Keratinocyte (primary cell): Measurements from ENCODE around the gene GCA. TPM values are rescaled to one million over a fixed set of nuclear protein-coding genes. Genes with fewer than 3 reads are reported as not detected.

Source experiments
- DNase-seq: peaks from one replicate; pipeline ENCODE4 v3.0.0-alpha.2; 2011; ENCODE audit warnings: low read depth, missing footprints, low spot score
- FAIRE-seq: peaks from 2 replicates; lab custom pipeline; 2011; peaks lifted over from hg19 to GRCh38; lab: Jason Lieb, UNC
- H2AFZ ChIP-seq: 2 replicates; pipeline ENCODE4 v1.6.0; 2012; ENCODE audit warnings: low read length, control low read depth, inconsistent platforms; ENCODE audit not compliant: control insufficient read depth
- H3K27ac ChIP-seq: 2 replicates; pipeline ENCODE4 v1.5.1; 2011; ENCODE audit warnings: low read length; ENCODE audit not compliant: control insufficient read depth, insufficient read depth
- H3K27me3 ChIP-seq: 3 replicates; pipeline ENCODE4 v1.6.0; 2011; ENCODE audit warnings: low read length; ENCODE audit not compliant: control insufficient read depth, insufficient read depth; ENCODE audit errors: extremely low read depth
- H3K36me3 ChIP-seq, 2 experiments: 2 replicates in 1 of 2; 3 replicates in 1 of 2; pipeline ENCODE4 v1.5.1; 2011; ENCODE audit warnings: low read length in 2 of 2, mild to moderate bottlenecking in 1 of 2; ENCODE audit not compliant: control insufficient read depth in 2 of 2, insufficient read depth in 2 of 2; ENCODE audit errors: extremely low read depth in 1 of 2
- H3K4me1 ChIP-seq: 3 replicates; pipeline ENCODE4 v1.5.1; 2011; ENCODE audit warnings: low read length; ENCODE audit not compliant: control insufficient read depth, insufficient read depth; ENCODE audit errors: extremely low read depth
- H3K4me2 ChIP-seq: 3 replicates; pipeline ENCODE4 v1.6.0; 2011; ENCODE audit warnings: low read depth, low read length; ENCODE audit not compliant: control insufficient read depth, insufficient read depth; ENCODE audit errors: extremely low read depth
- H3K4me3 ChIP-seq, 3 experiments: fragments of 200-600 bp in 1 of 3; sonication (generic) in 1 of 3; 2 replicates in 2 of 3; 3 replicates in 1 of 3; pipeline ENCODE4 v1.5.1; 2011 to 2016; ENCODE audit warnings: low read length in 3 of 3, mild to moderate bottlenecking in 3 of 3, control low read depth in 2 of 3, inconsistent platforms in 1 of 3, low read depth in 1 of 3, mixed read lengths in 1 of 3, mixed run types in 1 of 3, moderate library complexity in 1 of 3; ENCODE audit not compliant: control insufficient read depth in 2 of 3, insufficient read depth in 2 of 3; ENCODE audit errors: extremely low read depth in 1 of 3
- H3K79me2 ChIP-seq: 2 replicates; pipeline ENCODE4 v1.6.0; 2012; ENCODE audit warnings: low read length; ENCODE audit not compliant: control insufficient read depth, insufficient read depth
- H3K9ac ChIP-seq: 3 replicates; pipeline ENCODE4 v1.6.0; 2011; ENCODE audit warnings: low read length; ENCODE audit not compliant: control insufficient read depth, insufficient read depth; ENCODE audit errors: extremely low read depth
- H3K9me1 ChIP-seq: 3 replicates; pipeline ENCODE4 v1.6.0; 2011; ENCODE audit warnings: low read length; ENCODE audit not compliant: control insufficient read depth, insufficient read depth; ENCODE audit errors: extremely low read depth
- H3K9me3 ChIP-seq: 2 replicates; pipeline ENCODE4 v1.5.1; 2012; ENCODE audit warnings: low read depth, low read length; ENCODE audit not compliant: control insufficient read depth
- H4K20me1 ChIP-seq: 3 replicates; pipeline ENCODE4 v1.6.0; 2011; ENCODE audit warnings: low read length; ENCODE audit not compliant: control insufficient read depth, insufficient read depth; ENCODE audit errors: extremely low read depth
- CTCF ChIP-seq, 3 experiments: IDR thresholded peaks in 1 of 3; conservative IDR thresholded peaks in 1 of 3; optimal IDR thresholded peaks in 1 of 3; 2 replicates in 2 of 3; 3 replicates in 1 of 3; pipeline versions ENCODE3 to v1.5.1; 2011; ENCODE audit warnings: low read length in 3 of 3, mild to moderate bottlenecking in 3 of 3, moderate library complexity in 2 of 3, control low read depth in 1 of 3, inconsistent platforms in 1 of 3; ENCODE audit not compliant: insufficient read depth in 2 of 3; ENCODE audit errors: extremely low read depth in 1 of 3
- EZH2 ChIP-seq: IDR thresholded peaks from one replicate; pipeline ENCODE4 v1.6.1; 2012; ENCODE audit warnings: inconsistent platforms, mild to moderate bottlenecking, low read length, moderate library complexity
- dilution Hi-C: fragments of 300-500 bp; cut with MboI; formaldehyde crosslinking; loops from one replicate; pipeline ENCODE4 v1.7.0; 2020; ENCODE audit warnings: low sequenced_read_pairs; ENCODE audit not compliant: extremely low pct_ligation_motif_present
- polyA plus RNA-seq, 5 experiments: library from polyadenylated mRNA; depleted of rRNA in 3 of 5; stranded (reverse) in 3 of 5; stranded (forward) in 1 of 5; unstranded in 1 of 5; fragments of >200 nt; gene quantifications; 1 replicate in 1 of 5; 2 replicates in 3 of 5; 3 replicates in 1 of 5; pipeline versions ENCODE4 v1.2.1 to v1.2.3, GENCODE V29; 2011 to 2012; ENCODE audit warnings: missing spikeins in 2 of 5, low read depth in 1 of 5, low replicate concordance in 1 of 5

The GCA gene
- polyA plus RNA-seq, 1 donor (not counting 4 experiments of a cell fraction or from before 2014, with no cell fraction given), result 10.0 TPM

- TF ChIP-seq CTCF (optimal IDR thresholded peaks at IDR 0.05 in 1 of 3, IDR thresholded peaks at IDR 0.05 in 1 of 3, conservative IDR thresholded peaks at IDR 0.05 in 1 of 3; ENCODE audit: extremely low read depth in 1 of 3, insufficient read depth in 2 of 3, low read length in 3 of 3) (no peak), EZH2 (no peak)
- dilution Hi-C loops, result no loop called here
- DNase-seq (no peak), FAIRE-seq (peak; percentile 57)
- no peaks in the 10 kb centered on the region for H3K9me1 ChIP-seq
- no peaks in the 10 kb centered on the region for H3K27me3 ChIP-seq
- no peak overlapping the region for H3K4me3 ChIP-seq
- peak overlapping the region; percentile 7 for H3K4me2 ChIP-seq
- peaks cover 5% of the 10 kb centered on the region for H3K79me2 ChIP-seq
- no peak overlapping the region for H3K9ac ChIP-seq
- H3K27ac ChIP-seq, result no peak overlapping the region
- no peak overlapping the region for H2AFZ ChIP-seq
- H3K4me1 ChIP-seq, result peaks cover 8% of the 10 kb centered on the region
- H3K9me3 ChIP-seq, result no peaks in the 10 kb centered on the region
- no peaks in the 10 kb centered on the region for H4K20me1 ChIP-seq
- H3K36me3 ChIP-seq, result no peaks in the 10 kb centered on the region
These were observed 35.0 kb upstream of the GCA start for GRCh38 chr2:162308747-162309503.

GRCh38 chr2:162312853-162313252 is 31.1 kb upstream of the GCA start:
- Histone ChIP-seq H3K9me3 (no peaks in the 10 kb centered on the region), H3K36me3 (no peaks in the 10 kb centered on the region), H4K20me1 (no peaks in the 10 kb centered on the region), H3K9ac (no peak overlapping the region), H3K27me3 (no peaks in the 10 kb centered on the region), H3K4me1 (peaks cover 21% of the 10 kb centered on the region), H3K4me3 (no peak overlapping the region), H3K79me2 (peaks cover 40% of the 10 kb centered on the region), H3K27ac (no peak overlapping the region), H2AFZ (no peak overlapping the region), H3K9me1 (no peaks in the 10 kb centered on the region), H3K4me2 (no peak overlapping the region)
- FAIRE-seq (no peak), DNase-seq (no peak)
- no peak for TF ChIP-seq EZH2
- no peak for TF ChIP-seq CTCF (optimal IDR thresholded peaks at IDR 0.05 in 1 of 3, IDR thresholded peaks at IDR 0.05 in 1 of 3, conservative IDR thresholded peaks at IDR 0.05 in 1 of 3; ENCODE audit: extremely low read depth in 1 of 3, insufficient read depth in 2 of 3, low read length in 3 of 3)
- dilution Hi-C loops, result no loop called here
